K562 (cell line): Measurements from ENCODE around the gene LRMDA.

Experiments
- ARHGAP35 ChIP-seq: fragments of 450-650 bp; IDR thresholded peaks from 2 replicates; pipeline ENCODE4 v1.6.1; 2018; ENCODE audit not compliant: partially characterized antibody
- CTCF ChIP-seq, 3 experiments: IDR thresholded peaks in 2 of 3; conservative IDR thresholded peaks in 1 of 3; 2 replicates each; pipeline ENCODE4 v1.5.1; 2011 to 2012; ENCODE audit warnings: low read length in 3 of 3, mild to moderate bottlenecking in 3 of 3, control low read depth in 2 of 3, improper control_type of control experiment in 1 of 3, inconsistent platforms in 1 of 3, low read depth in 1 of 3, mixed read lengths in 1 of 3, moderate library complexity in 1 of 3; ENCODE audit not compliant: insufficient read depth in 2 of 3
- ELF2 ChIP-seq: fragments of 250-450 bp; sonication (Bioruptor Pico); IDR thresholded peaks from 2 replicates; pipeline ENCODE4 v1.5.0; 2021; ENCODE audit warnings: mild to moderate bottlenecking
- GABPA ChIP-seq: fragments of 200-800 bp; sonication (Bioruptor generic); conservative IDR thresholded peaks from 2 replicates; pipeline ENCODE4 v1.6.1; 2016; ENCODE audit warnings: low read depth, missing genetic modification characterization, missing compliant biosample characterization
- HEY1 ChIP-seq: fragments of 250-450 bp; sonication (Bioruptor Pico); IDR thresholded peaks from 2 replicates; pipeline ENCODE4 v1.5.0; 2020; ENCODE audit warnings: mild to moderate bottlenecking, moderate library complexity, borderline replicate concordance
- MYC ChIP-seq, 2 experiments: fragments of 250-450 bp in 1 of 2; sonication (Bioruptor Pico) in 1 of 2; IDR thresholded peaks; 2 replicates each; pipeline versions ENCODE4 v1.5.1 to v1.6.1; 2012 to 2021; ENCODE audit warnings: low read depth in 2 of 2, borderline replicate concordance in 1 of 2, improper control_type of control experiment in 1 of 2, low read length in 1 of 2, mild to moderate bottlenecking in 1 of 2, moderate library complexity in 1 of 2
- SIRT6 ChIP-seq: IDR thresholded peaks from one replicate; pipeline ENCODE4 v1.6.1; 2012; ENCODE audit warnings: low read depth, mild to moderate bottlenecking, control low read depth, inconsistent platforms, low read length, moderate library complexity
- TARDBP ChIP-seq: fragments of 450-650 bp; IDR thresholded peaks from 2 replicates; pipeline ENCODE4 v1.6.1; 2016
- ZNF124 ChIP-seq: sonication (generic); formaldehyde crosslinking; IDR thresholded peaks from 2 replicates; pipeline ENCODE4 v1.8.1; 2022; ENCODE audit warnings: missing genetic modification reagents
- ZNF431 ChIP-seq: sonication (generic); formaldehyde crosslinking; IDR thresholded peaks from 2 replicates; pipeline ENCODE4 v1.8.0; 2022; ENCODE audit warnings: mild to moderate bottlenecking, missing genetic modification reagents
- ZNF77 ChIP-seq: fragments of 250-450 bp; sonication (Bioruptor Pico); IDR thresholded peaks from 2 replicates; pipeline ENCODE4 v1.5.0; 2020
- TF ChIP-seq, protein P1 (sequence below): sonication (generic); formaldehyde crosslinking; IDR thresholded peaks from 2 replicates; pipeline ENCODE4 v1.8.1; 2023; ENCODE audit warnings: mild to moderate bottlenecking, missing genetic modification reagents, moderate library complexity

- TF ChIP-seq TARDBP (no peak), CTCF (IDR thresholded peaks at IDR 0.05 in 2 of 3, conservative IDR thresholded peaks at IDR 0.05 in 1 of 3; ENCODE audit: insufficient read depth in 2 of 3, low read depth in 1 of 3, low read length in 3 of 3) (no peak), ZNF77 (CRISPR knock-in tag) (no peak), HEY1 (CRISPR knock-in tag) (no peak), GABPA (tag) (no peak), ARHGAP35 (no peak), ZNF431 (no peak), ZNF124 (CRISPR knock-in tag) (no peak), SIRT6 (no peak), MYC (IDR thresholded peaks at IDR 0.05; ENCODE audit: low read depth, low read length) (no peak), MYC (CRISPR knock-in tag; IDR thresholded peaks at IDR 0.05; ENCODE audit: borderline replicate concordance, low read depth) (no peak), ELF2 (no peak)
- TF ChIP-seq, protein P1, sequence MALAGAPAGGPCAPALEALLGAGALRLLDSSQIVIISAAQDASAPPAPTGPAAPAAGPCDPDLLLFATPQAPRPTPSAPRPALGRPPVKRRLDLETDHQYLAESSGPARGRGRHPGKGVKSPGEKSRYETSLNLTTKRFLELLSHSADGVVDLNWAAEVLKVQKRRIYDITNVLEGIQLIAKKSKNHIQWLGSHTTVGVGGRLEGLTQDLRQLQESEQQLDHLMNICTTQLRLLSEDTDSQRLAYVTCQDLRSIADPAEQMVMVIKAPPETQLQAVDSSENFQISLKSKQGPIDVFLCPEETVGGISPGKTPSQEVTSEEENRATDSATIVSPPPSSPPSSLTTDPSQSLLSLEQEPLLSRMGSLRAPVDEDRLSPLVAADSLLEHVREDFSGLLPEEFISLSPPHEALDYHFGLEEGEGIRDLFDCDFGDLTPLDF (CRISPR knock-in tag), result no peak
Observed at GRCh38 chr10:75774783-75775490, 343.5 kb downstream of the LRMDA start.
